ENCODE results near the gene NR4A2. TPM values are rescaled to one million over a fixed set of nuclear protein-coding genes. Genes with fewer than 3 reads are reported as not detected.

The NR4A2 gene
- polyA plus RNA-seq, 1 donor (not counting 4 experiments of a cell fraction or from before 2014, with no cell fraction given), result 4.5 TPM

- no peak for TF ChIP-seq EZH2 (IDR thresholded peaks at IDR 0.05; ENCODE audit: low read length)
- TF ChIP-seq, protein P1, sequence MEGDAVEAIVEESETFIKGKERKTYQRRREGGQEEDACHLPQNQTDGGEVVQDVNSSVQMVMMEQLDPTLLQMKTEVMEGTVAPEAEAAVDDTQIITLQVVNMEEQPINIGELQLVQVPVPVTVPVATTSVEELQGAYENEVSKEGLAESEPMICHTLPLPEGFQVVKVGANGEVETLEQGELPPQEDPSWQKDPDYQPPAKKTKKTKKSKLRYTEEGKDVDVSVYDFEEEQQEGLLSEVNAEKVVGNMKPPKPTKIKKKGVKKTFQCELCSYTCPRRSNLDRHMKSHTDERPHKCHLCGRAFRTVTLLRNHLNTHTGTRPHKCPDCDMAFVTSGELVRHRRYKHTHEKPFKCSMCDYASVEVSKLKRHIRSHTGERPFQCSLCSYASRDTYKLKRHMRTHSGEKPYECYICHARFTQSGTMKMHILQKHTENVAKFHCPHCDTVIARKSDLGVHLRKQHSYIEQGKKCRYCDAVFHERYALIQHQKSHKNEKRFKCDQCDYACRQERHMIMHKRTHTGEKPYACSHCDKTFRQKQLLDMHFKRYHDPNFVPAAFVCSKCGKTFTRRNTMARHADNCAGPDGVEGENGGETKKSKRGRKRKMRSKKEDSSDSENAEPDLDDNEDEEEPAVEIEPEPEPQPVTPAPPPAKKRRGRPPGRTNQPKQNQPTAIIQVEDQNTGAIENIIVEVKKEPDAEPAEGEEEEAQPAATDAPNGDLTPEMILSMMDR (optimal IDR thresholded peaks at IDR 0.05 in 1 of 3, IDR thresholded peaks at IDR 0.05 in 1 of 3, conservative IDR thresholded peaks at IDR 0.05 in 1 of 3; ENCODE audit: extremely low read depth in 1 of 3, insufficient read depth in 2 of 3, low read length in 3 of 3), result no peak
- Histone ChIP-seq H3K79me2 (ENCODE audit: control insufficient read depth, insufficient read depth, low read length) (no peaks in the 10 kb centered on the region), H3K4me3 (ENCODE audit: control insufficient read depth in 2 of 3, extremely low read depth in 1 of 3, insufficient read depth in 2 of 3, low read depth in 1 of 3, low read length in 3 of 3) (no peak overlapping the region), H3K9me3 (ENCODE audit: control insufficient read depth, low read depth, low read length) (no peaks in the 10 kb centered on the region), H3K27ac (ENCODE audit: control insufficient read depth, insufficient read depth, low read length) (no peak overlapping the region), H3K36me3 (ENCODE audit: control insufficient read depth in 2 of 2, extremely low read depth in 1 of 2, insufficient read depth in 2 of 2, low read length in 2 of 2) (no peaks in the 10 kb centered on the region), H3K4me1 (ENCODE audit: control insufficient read depth, extremely low read depth, insufficient read depth, low read length) (peaks cover 8% of the 10 kb centered on the region), H4K20me1 (ENCODE audit: control insufficient read depth, extremely low read depth, insufficient read depth, low read length) (no peaks in the 10 kb centered on the region), H3K9me1 (ENCODE audit: control insufficient read depth, extremely low read depth, insufficient read depth, low read length) (no peaks in the 10 kb centered on the region), H3K4me2 (ENCODE audit: control insufficient read depth, extremely low read depth, insufficient read depth, low read depth, low read length) (no peak overlapping the region), H3K9ac (ENCODE audit: control insufficient read depth, extremely low read depth, insufficient read depth, low read length) (no peak overlapping the region), H2AFZ (ENCODE audit: control insufficient read depth, low read length) (no peak overlapping the region), H3K27me3 (ENCODE audit: control insufficient read depth, extremely low read depth, insufficient read depth, low read length) (no peaks in the 10 kb centered on the region)
- FAIRE-seq (no peak), DNase-seq (ENCODE audit: low read depth, low spot score) (no peak)
- dilution Hi-C loops (cut with MboI; ENCODE audit: extremely low pct_ligation_motif_present, low sequenced_read_pairs), result no loop called here
Measured at GRCh38 chr2:156350374-156351142, 18.0 kb upstream of the NR4A2 start.

GRCh38 chr2:156349605-156350004 lies 17.1 kb upstream of the NR4A2 start:
- H3K4me1 ChIP-seq (ENCODE audit: control insufficient read depth, extremely low read depth, insufficient read depth, low read length), result peaks cover 7% of the 10 kb centered on the region
- H3K79me2 ChIP-seq (ENCODE audit: control insufficient read depth, insufficient read depth, low read length), result no peaks in the 10 kb centered on the region
- no peaks in the 10 kb centered on the region for H3K9me1 ChIP-seq (ENCODE audit: control insufficient read depth, extremely low read depth, insufficient read depth, low read length)
- TF ChIP-seq, protein P1 (optimal IDR thresholded peaks at IDR 0.05 in 1 of 3, IDR thresholded peaks at IDR 0.05 in 1 of 3, conservative IDR thresholded peaks at IDR 0.05 in 1 of 3; ENCODE audit: extremely low read depth in 1 of 3, insufficient read depth in 2 of 3, low read length in 3 of 3), result no peak
- TF ChIP-seq EZH2 (IDR thresholded peaks at IDR 0.05; ENCODE audit: low read length), result no peak
- H2AFZ ChIP-seq (ENCODE audit: control insufficient read depth, low read length), result no peak overlapping the region
- H3K36me3 ChIP-seq (ENCODE audit: control insufficient read depth in 2 of 2, extremely low read depth in 1 of 2, insufficient read depth in 2 of 2, low read length in 2 of 2), result no peaks in the 10 kb centered on the region
- no peak overlapping the region for H3K4me2 ChIP-seq (ENCODE audit: control insufficient read depth, extremely low read depth, insufficient read depth, low read depth, low read length)
- FAIRE-seq (no peak), DNase-seq (ENCODE audit: low read depth, low spot score) (no peak)
- no peak overlapping the region for H3K27ac ChIP-seq (ENCODE audit: control insufficient read depth, insufficient read depth, low read length)
- H3K9me3 ChIP-seq (ENCODE audit: control insufficient read depth, low read depth, low read length), result no peaks in the 10 kb centered on the region
- no peaks in the 10 kb centered on the region for H4K20me1 ChIP-seq (ENCODE audit: control insufficient read depth, extremely low read depth, insufficient read depth, low read length)
- no peak overlapping the region for H3K4me3 ChIP-seq (ENCODE audit: control insufficient read depth in 2 of 3, extremely low read depth in 1 of 3, insufficient read depth in 2 of 3, low read depth in 1 of 3, low read length in 3 of 3)
- dilution Hi-C loops (cut with MboI; ENCODE audit: extremely low pct_ligation_motif_present, low sequenced_read_pairs), result no loop called here
- no peaks in the 10 kb centered on the region for H3K27me3 ChIP-seq (ENCODE audit: control insufficient read depth, extremely low read depth, insufficient read depth, low read length)
- H3K9ac ChIP-seq (ENCODE audit: control insufficient read depth, extremely low read depth, insufficient read depth, low read length), result no peak overlapping the region

Measured in keratinocyte (primary cell).